ENCODE measurements around the gene PTPRN2.
"Not testable (repeated sequence)": the region's sequence is repeated elsewhere in the genome, so short reads cannot be mapped to it uniquely, and the experiment has no call there.

Gene PTPRN2

DNA sequence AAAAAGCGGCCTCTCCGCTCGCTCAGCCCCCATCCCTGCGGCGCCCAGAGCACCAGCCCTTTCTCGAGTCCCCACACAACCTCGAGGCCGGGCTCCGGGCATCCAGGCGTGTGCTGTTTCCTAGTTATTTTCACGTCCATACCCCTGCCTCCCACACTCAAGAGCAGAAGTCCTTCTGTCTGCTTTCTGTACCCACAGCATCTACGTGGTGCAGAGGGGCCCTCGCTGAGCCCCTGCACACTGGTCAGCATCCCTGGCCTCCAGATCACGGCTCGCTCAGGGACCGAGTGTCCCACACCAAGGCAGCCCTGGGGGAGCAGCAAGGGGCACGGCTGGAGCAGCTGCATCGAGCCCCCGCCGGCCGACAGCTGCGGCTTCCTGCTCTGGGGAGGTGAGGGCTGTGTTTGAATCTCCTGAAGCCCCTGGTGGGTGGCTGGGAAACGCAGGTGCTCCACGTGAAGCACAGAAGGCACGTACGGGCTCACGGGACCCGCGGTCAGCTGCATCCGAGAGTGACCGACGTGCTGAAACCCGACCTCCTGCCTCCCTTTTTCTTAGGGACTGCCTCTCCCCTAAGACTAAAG, 917.8 kb downstream of the PTPRN2 start:
- DNase-seq (ENCODE audit: low read depth in 2 of 2, low spot score in 1 of 2) = no peak

GRCh38 chr7:157668884-157669767, 918.5 kb downstream of the PTPRN2 start:
- no peak for DNase-seq (ENCODE audit: low read depth in 2 of 2, low spot score in 1 of 2)

DNA sequence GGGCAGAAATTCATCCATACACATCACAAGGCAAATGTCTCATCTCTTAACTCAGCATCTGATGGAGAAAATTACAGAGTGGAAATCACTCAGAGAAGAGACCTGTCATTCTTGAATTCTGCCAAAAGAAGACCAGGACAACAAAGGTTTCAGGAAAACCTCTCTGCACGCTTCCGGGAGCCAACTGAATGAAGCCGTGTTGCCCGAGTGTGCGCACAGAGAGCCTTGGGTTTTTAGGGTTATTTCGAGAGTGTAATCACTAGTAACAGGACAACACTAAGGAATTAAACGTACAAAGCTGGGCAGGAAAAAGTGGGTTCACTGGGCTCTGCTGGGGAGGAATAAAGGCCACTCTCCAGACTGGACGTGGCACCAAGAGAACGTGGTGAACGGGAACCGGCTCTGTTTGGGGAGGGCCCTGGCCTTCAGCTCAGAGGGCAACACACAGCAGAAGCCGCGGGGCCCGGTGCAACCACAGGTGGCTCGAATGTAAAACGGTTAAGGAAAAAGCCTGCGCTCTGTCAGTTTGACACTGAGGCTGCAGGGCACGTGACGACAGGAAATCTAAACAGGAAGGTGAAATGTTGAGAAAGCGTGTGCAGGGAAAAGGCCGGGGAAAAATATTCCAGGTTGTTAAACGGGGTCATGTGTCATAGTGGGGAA, 919.3 kb downstream of the PTPRN2 start:
- DNase-seq (ENCODE audit: low read depth in 2 of 2, low spot score in 1 of 2) = no peak

GRCh38 chr7:157667731-157668130, 919.9 kb downstream of the PTPRN2 start:
- no peak for DNase-seq (ENCODE audit: low read depth in 2 of 2, low spot score in 1 of 2)

- no peak for DNase-seq (ENCODE audit: low read depth in 2 of 2, low spot score in 1 of 2)
Measured at GRCh38 chr7:157667261-157667660, 920.4 kb downstream of the PTPRN2 start.

- DNase-seq (ENCODE audit: low read depth in 2 of 2, low spot score in 1 of 2) = no peak
Measured at GRCh38 chr7:157666530-157667040, 921.0 kb downstream of the PTPRN2 start.

DNA sequence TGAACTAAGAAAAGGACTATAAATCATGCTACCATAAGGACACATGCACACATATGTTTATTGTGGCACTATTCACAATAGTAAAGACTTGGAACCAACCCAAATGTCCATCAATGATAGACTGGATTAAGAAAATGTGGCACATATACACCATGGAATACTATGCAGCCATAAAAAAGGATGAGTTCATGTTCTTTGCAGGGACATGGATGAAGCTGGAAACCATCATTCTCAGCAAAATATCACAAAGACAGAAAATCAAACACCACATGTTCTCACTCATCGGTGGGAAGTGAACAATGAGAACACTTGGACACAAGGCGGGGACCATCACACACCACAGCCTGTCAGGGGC, 922.0 kb downstream of the PTPRN2 start:
- DNase-seq (ENCODE audit: low read depth in 2 of 2, low spot score in 1 of 2) = not testable (repeated sequence)

- DNase-seq (ENCODE audit: low read depth in 2 of 2, low spot score in 1 of 2) = no peak
Measured at GRCh38 chr7:157664871-157665633, 922.6 kb downstream of the PTPRN2 start.

DNA sequence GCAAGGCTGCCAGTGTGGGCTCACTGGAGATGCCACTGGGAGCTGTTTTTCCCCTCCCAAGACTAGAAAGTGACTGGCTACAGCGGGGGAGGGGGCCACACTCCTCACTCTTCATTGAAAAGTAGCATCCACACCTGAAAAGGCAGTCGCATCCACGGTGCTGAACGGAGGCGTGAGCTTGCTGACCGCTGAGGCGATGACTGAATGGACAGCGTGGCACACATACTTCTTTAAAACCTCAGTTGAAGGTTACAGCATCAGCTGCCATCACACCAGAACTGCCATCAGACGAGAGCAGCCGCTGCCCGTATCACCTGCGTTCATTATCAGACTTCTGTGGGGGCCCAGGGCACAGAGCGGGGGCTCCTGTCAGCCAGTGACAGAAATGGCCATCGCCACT, 923.6 kb downstream of the PTPRN2 start:
- DNase-seq (ENCODE audit: low read depth in 2 of 2, low spot score in 1 of 2) = no peak

GRCh38 chr7:157662981-157663716, 924.5 kb downstream of the PTPRN2 start:
- no peak for DNase-seq (ENCODE audit: low read depth in 2 of 2, low spot score in 1 of 2)

DNA sequence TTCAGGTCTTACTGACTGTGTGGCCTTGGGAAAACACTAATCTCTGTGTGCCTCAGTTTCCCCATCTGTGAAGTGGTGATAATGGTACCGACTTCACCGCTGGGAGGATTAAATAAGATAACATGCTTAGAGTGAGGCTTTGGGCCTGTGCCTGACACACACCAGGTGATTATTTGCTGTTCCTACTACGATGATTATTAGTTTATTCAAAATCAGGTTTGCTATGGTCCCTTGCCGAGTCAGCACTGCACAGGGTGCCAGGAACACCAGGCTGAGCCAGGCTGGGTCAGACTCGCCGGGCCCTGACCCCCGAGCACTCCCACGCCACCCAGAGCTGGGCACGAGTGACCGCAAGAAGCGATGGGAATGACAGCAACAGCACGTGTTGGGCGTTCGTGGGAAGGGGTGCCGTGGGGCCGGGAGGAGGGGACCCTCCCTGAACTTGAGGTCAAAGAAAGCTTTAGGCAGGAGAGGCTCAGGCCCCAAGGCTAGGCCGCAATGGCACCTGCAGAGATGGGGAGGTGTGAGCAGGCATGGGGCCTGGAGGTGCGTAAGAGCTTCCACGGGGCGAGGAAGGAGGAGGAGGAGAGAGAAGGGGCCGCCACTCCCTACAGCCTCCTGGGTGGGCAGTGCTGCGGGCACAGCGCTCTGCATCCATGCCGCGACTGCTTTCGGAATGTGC, 925.4 kb downstream of the PTPRN2 start:
- no peak for DNase-seq (ENCODE audit: low read depth in 2 of 2, low spot score in 1 of 2)

DNA sequence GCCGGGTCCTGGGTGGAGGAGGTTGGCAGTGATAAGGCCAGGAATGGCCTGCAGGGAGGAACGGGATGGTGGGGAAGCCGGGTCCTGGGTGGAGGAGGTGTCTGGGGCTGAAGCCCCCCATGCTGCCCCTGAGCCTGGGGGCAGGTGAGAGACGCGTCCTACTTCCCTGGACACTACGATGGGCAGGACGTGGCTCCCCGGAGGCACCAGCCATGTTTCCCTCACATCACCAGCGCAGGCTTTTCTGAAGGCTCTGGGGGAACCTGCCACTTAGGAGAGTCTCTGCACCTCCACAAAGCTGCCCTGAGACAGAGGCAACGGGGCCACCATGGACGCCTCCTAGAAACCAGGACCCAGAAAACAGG, 926.0 kb downstream of the PTPRN2 start:
- DNase-seq (ENCODE audit: low read depth in 2 of 2, low spot score in 1 of 2) = no peak

- DNase-seq (ENCODE audit: low read depth in 2 of 2, low spot score in 1 of 2) = no peak
Measured at GRCh38 chr7:157660971-157661610, 926.5 kb downstream of the PTPRN2 start.

- no peak for DNase-seq (ENCODE audit: low read depth in 2 of 2, low spot score in 1 of 2)
Measured at GRCh38 chr7:157658851-157659412, 928.7 kb downstream of the PTPRN2 start.

DNA sequence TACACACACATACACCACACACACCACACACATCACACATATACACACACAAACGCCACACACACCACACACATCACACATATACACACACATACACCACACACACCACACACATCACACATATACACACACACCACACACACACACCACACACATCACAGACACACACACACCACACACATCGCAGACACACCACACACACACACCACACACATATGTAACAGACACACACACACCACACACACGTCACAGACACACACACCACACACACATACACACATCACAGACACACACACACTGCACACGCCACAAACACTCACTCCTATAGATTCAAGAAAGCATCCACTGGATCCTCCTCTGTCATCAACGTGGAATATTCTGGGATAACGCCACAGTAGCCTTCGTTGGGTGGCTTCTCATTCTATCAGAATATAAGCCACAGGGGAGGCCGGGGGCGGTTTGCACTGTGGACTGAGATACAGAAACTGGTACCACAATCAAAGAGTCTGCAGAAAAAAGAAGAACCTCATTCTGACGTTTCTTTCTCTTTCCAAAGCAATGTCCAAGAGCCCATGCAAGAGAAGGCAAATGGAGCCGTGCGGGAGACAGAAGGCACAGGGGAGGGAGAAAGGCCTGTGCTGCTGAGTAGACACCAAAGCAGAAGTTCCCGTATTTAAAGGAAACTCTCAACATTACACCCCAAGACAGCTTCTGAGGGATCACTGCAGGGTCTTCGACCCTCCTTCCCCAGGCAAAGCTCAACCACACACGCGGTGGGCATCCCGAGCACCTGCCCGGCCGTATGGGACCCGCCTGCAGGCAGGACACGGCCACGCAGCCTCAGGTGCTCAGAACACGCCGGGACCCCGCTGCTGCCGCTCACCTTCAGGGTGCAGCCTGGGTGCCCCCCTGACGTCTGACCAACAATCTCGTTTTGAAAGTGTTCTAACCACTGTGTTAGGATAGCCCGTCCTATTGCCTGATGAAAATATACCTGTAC, 929.6 kb downstream of the PTPRN2 start:
- DNase-seq (ENCODE audit: low read depth in 2 of 2, low spot score in 1 of 2) = no peak

DNA sequence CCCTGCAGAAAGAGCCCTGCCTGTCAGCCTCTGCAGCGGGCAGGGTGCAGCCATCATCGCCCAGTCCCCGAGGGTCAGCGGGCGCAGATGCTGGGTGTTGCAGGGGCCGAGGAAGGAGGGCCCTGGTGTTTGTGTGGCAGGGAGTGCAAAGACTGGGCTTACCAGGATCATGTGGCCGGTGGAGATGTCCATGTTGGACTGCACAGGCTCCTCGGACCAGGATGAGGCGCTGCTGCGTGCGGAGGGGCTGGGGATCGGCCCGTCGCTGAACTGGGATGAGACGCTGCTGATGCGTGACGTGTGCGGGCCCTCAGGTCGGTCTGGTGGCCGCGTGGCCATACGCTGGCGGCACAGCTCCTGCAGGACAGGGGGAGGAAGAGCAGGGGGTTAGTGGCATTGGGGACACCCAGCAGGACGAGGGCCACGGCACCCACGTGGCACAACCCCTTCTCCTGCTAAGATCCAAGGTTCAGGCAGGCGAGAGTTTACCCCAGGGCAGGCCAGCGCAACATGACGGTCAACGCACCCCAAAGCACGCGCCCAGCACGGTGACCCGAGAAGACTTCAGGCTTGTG, 931.3 kb downstream of the PTPRN2 start:
- DNase-seq (ENCODE audit: low read depth in 2 of 2, low spot score in 1 of 2) = no peak

DNA sequence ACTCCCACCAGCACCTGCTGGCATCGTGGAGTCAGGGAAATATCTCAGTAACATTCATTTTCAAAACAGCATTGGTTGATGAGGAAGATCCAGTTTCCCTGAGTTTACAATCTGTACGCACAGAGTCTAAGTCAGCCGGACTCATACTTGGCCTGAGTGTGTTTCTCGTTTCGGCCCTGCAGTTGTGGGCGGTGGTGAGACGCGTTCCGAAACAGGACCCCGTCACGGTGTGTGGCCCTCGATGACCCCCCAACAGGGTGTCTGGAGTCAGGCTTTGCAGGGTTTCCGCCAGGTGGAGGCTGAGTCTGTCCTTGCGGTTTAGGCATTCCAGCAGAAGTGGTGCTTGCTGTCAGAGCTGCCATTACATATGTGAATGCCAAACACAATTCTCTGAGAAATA, 933.3 kb downstream of the PTPRN2 start:
- no peak for DNase-seq (ENCODE audit: low read depth in 2 of 2, low spot score in 1 of 2)

DNA sequence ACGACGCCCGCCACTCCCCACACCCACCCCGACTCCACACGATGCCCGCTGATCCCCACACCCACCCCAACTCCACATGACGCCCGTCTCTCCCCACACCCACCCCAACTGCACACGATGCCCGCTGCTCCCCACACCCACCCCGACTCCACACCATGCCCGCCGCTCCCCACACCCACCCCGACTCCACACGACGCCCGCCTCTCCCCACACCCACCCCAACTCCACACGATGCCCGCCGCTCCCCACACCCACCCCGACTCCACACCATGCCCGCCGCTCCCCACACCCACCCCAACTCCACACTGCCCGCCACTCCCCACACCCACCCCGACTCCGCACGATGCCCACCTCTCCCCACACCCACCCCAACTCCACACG, 933.8 kb downstream of the PTPRN2 start:
- DNase-seq (ENCODE audit: low read depth in 2 of 2, low spot score in 1 of 2) = no peak

Data from stimulated activated CD8-positive, alpha-beta memory T cell treated with anti-CD3 and anti-CD28 coated beads, Interleukin-4, amount 100 ng/mL, for 4 hours (primary cell).